WTC11 (cell line): ENCODE measurements around the gene CCDC69.

Source experiments
- CBFB ChIP-seq: sonication (generic); formaldehyde crosslinking; IDR thresholded peaks from 2 replicates; pipeline ENCODE4 v1.8.1; 2022; ENCODE audit warnings: mild to moderate bottlenecking, low read depth, missing genetic modification reagents
- CREM ChIP-seq: sonication (generic); formaldehyde crosslinking; IDR thresholded peaks from 2 replicates; pipeline ENCODE4 v1.8.1; 2022; ENCODE audit warnings: mild to moderate bottlenecking, missing genetic modification reagents, moderate library complexity
- GRHL2 ChIP-seq: fragments of 250-450 bp; sonication (Bioruptor Pico); IDR thresholded peaks from 2 replicates; pipeline ENCODE4 v1.8.0; 2022; ENCODE audit warnings: mild to moderate bottlenecking, moderate library complexity; ENCODE audit not compliant: insufficient replicate concordance, severe bottlenecking
- NR2C2 ChIP-seq: sonication (generic); formaldehyde crosslinking; IDR thresholded peaks from 2 replicates; pipeline ENCODE4 v1.8.0; 2022; ENCODE audit warnings: mild to moderate bottlenecking, missing genetic modification reagents
- TCF7 ChIP-seq: sonication (generic); formaldehyde crosslinking; IDR thresholded peaks from 2 replicates; pipeline ENCODE4 v1.8.0; 2022; ENCODE audit warnings: mild to moderate bottlenecking, low read depth, missing genetic modification reagents, moderate library complexity
- ZNF416 ChIP-seq: fragments of 250-450 bp; sonication (Bioruptor Pico); IDR thresholded peaks from 2 replicates; pipeline ENCODE4 v1.9.0; 2021; ENCODE audit warnings: mild to moderate bottlenecking, inconsistent platforms
- ZNF423 ChIP-seq: fragments of 250-450 bp; sonication (Bioruptor Pico); IDR thresholded peaks from 2 replicates; pipeline ENCODE4 v2.1.2; 2022; ENCODE audit warnings: mild to moderate bottlenecking, moderate library complexity
- TF ChIP-seq, protein P1 (sequence below): fragments of 200-600 bp; IDR thresholded peaks from 2 replicates; pipeline ENCODE4 v1.8.0; 2022; ENCODE audit warnings: antibody characterized with exemption
- TF ChIP-seq, protein P2 (sequence below): sonication (generic); formaldehyde crosslinking; IDR thresholded peaks from 2 replicates; pipeline ENCODE4 v1.8.0; 2022; ENCODE audit warnings: missing genetic modification reagents
- TF ChIP-seq, protein P3 (sequence below): sonication (generic); formaldehyde crosslinking; IDR thresholded peaks from 2 replicates; pipeline ENCODE4 v1.8.0; 2022; ENCODE audit warnings: mild to moderate bottlenecking, missing genetic modification reagents
- TF ChIP-seq, protein P4 (sequence below): fragments of 250-450 bp; sonication (Bioruptor Pico); IDR thresholded peaks from 2 replicates; pipeline ENCODE4 v1.9.0; 2021; ENCODE audit warnings: mild to moderate bottlenecking
- TF ChIP-seq, protein P5 (sequence below): sonication (generic); formaldehyde crosslinking; conservative IDR thresholded peaks from 2 replicates; pipeline ENCODE4 v1.8.1; 2023; ENCODE audit warnings: mild to moderate bottlenecking, low read depth, missing genetic modification reagents, moderate library complexity
- TF ChIP-seq, protein P6 (sequence below): fragments of 250-450 bp; sonication (Bioruptor Pico); IDR thresholded peaks from 2 replicates; pipeline ENCODE4 v1.9.0; 2021; ENCODE audit warnings: mild to moderate bottlenecking

DNA sequence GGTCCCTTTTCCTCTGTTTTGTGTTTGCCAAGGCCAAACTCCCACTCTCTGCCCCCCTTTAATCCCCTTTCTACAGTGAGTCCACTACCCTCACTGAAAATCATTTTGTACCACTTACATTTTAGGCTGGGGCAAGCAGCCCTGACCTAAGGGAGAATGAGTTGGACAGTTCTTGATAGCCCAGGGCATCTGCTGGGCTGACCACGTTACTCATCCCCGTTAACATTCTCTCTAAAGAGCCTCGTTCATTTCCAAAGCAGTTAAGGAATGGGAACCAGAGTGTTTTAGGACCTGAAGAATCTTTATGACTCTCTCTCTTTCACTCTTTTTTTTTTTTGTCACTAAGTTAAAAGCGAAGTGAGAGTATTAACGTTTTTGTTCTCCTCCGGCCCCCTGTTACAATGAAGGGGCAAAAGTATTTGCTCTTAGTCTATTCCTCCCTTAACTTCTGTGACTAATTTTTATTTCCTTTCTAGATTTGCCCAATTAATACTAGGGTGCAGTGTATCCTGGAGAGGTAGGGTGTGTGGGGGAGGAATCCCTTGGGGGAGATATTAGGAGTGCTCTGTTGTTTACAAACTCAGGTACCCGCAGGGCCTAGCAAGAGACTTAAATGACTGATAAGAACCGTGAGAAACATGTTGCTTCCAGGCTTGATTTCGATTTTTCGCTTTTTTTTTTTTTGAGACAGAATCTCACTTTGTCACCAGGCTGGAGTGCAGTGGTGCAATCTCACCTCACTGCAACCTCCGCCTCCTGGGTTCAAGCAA, 43.8 kb upstream of the CCDC69 start:
- TF ChIP-seq, protein P1, sequence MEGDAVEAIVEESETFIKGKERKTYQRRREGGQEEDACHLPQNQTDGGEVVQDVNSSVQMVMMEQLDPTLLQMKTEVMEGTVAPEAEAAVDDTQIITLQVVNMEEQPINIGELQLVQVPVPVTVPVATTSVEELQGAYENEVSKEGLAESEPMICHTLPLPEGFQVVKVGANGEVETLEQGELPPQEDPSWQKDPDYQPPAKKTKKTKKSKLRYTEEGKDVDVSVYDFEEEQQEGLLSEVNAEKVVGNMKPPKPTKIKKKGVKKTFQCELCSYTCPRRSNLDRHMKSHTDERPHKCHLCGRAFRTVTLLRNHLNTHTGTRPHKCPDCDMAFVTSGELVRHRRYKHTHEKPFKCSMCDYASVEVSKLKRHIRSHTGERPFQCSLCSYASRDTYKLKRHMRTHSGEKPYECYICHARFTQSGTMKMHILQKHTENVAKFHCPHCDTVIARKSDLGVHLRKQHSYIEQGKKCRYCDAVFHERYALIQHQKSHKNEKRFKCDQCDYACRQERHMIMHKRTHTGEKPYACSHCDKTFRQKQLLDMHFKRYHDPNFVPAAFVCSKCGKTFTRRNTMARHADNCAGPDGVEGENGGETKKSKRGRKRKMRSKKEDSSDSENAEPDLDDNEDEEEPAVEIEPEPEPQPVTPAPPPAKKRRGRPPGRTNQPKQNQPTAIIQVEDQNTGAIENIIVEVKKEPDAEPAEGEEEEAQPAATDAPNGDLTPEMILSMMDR, result no peak
- TF ChIP-seq CBFB (CRISPR knock-in tag) (no peak), NR2C2 (CRISPR knock-in tag) (no peak), CREM (CRISPR knock-in tag) (no peak), ZNF423 (CRISPR knock-in tag) (no peak), GRHL2 (CRISPR knock-in tag) (no peak), TCF7 (no peak), ZNF416 (CRISPR knock-in tag) (no peak)
- TF ChIP-seq, protein P2, sequence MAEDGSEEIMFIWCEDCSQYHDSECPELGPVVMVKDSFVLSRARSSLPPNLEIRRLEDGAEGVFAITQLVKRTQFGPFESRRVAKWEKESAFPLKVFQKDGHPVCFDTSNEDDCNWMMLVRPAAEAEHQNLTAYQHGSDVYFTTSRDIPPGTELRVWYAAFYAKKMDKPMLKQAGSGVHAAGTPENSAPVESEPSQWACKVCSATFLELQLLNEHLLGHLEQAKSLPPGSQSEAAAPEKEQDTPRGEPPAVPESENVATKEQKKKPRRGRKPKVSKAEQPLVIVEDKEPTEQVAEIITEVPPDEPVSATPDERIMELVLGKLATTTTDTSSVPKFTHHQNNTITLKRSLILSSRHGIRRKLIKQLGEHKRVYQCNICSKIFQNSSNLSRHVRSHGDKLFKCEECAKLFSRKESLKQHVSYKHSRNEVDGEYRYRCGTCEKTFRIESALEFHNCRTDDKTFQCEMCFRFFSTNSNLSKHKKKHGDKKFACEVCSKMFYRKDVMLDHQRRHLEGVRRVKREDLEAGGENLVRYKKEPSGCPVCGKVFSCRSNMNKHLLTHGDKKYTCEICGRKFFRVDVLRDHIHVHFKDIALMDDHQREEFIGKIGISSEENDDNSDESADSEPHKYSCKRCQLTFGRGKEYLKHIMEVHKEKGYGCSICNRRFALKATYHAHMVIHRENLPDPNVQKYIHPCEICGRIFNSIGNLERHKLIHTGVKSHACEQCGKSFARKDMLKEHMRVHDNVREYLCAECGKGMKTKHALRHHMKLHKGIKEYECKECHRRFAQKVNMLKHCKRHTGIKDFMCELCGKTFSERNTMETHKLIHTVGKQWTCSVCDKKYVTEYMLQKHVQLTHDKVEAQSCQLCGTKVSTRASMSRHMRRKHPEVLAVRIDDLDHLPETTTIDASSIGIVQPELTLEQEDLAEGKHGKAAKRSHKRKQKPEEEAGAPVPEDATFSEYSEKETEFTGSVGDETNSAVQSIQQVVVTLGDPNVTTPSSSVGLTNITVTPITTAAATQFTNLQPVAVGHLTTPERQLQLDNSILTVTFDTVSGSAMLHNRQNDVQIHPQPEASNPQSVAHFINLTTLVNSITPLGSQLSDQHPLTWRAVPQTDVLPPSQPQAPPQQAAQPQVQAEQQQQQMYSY (CRISPR knock-in tag), result no peak
- TF ChIP-seq, protein P3, sequence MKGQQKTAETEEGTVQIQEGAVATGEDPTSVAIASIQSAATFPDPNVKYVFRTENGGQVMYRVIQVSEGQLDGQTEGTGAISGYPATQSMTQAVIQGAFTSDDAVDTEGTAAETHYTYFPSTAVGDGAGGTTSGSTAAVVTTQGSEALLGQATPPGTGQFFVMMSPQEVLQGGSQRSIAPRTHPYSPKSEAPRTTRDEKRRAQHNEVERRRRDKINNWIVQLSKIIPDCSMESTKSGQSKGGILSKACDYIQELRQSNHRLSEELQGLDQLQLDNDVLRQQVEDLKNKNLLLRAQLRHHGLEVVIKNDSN (CRISPR knock-in tag), result no peak
- TF ChIP-seq, protein P4, sequence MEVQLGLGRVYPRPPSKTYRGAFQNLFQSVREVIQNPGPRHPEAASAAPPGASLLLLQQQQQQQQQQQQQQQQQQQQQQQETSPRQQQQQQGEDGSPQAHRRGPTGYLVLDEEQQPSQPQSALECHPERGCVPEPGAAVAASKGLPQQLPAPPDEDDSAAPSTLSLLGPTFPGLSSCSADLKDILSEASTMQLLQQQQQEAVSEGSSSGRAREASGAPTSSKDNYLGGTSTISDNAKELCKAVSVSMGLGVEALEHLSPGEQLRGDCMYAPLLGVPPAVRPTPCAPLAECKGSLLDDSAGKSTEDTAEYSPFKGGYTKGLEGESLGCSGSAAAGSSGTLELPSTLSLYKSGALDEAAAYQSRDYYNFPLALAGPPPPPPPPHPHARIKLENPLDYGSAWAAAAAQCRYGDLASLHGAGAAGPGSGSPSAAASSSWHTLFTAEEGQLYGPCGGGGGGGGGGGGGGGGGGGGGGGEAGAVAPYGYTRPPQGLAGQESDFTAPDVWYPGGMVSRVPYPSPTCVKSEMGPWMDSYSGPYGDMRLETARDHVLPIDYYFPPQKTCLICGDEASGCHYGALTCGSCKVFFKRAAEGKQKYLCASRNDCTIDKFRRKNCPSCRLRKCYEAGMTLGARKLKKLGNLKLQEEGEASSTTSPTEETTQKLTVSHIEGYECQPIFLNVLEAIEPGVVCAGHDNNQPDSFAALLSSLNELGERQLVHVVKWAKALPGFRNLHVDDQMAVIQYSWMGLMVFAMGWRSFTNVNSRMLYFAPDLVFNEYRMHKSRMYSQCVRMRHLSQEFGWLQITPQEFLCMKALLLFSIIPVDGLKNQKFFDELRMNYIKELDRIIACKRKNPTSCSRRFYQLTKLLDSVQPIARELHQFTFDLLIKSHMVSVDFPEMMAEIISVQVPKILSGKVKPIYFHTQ (CRISPR knock-in tag), result no peak
- TF ChIP-seq, protein P5, sequence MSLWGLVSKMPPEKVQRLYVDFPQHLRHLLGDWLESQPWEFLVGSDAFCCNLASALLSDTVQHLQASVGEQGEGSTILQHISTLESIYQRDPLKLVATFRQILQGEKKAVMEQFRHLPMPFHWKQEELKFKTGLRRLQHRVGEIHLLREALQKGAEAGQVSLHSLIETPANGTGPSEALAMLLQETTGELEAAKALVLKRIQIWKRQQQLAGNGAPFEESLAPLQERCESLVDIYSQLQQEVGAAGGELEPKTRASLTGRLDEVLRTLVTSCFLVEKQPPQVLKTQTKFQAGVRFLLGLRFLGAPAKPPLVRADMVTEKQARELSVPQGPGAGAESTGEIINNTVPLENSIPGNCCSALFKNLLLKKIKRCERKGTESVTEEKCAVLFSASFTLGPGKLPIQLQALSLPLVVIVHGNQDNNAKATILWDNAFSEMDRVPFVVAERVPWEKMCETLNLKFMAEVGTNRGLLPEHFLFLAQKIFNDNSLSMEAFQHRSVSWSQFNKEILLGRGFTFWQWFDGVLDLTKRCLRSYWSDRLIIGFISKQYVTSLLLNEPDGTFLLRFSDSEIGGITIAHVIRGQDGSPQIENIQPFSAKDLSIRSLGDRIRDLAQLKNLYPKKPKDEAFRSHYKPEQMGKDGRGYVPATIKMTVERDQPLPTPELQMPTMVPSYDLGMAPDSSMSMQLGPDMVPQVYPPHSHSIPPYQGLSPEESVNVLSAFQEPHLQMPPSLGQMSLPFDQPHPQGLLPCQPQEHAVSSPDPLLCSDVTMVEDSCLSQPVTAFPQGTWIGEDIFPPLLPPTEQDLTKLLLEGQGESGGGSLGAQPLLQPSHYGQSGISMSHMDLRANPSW (CRISPR knock-in tag), result no peak
- TF ChIP-seq, protein P6, sequence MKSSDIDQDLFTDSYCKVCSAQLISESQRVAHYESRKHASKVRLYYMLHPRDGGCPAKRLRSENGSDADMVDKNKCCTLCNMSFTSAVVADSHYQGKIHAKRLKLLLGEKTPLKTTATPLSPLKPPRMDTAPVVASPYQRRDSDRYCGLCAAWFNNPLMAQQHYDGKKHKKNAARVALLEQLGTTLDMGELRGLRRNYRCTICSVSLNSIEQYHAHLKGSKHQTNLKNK (CRISPR knock-in tag), result no peak
